Stomach (tissue), 9 donors: ENCODE measurements around the gene PDLIM5. TPM values are rescaled to one million over a fixed set of nuclear protein-coding genes. Genes with fewer than 3 reads are reported as not detected.

Experiments
- DNase-seq, 2 donors: peaks; one replicate each; pipeline versions ENCODE4 v3.0.0 to v3.0.0-alpha.2; 2013 to 2019
- H3K27ac ChIP-seq, 5 donors: fragments of 200-600 bp in 4 of 5; sonication (generic) in 4 of 5; one replicate each; pipeline ENCODE4 v1.5.1; 2013 to 2019; ENCODE audit warnings: mild to moderate bottlenecking in 1 of 5, moderate library complexity in 1 of 5
- H3K27me3 ChIP-seq, 3 donors: fragments of 200-600 bp; sonication (generic); one replicate each; pipeline ENCODE4 v1.5.1; 2017 to 2019; ENCODE audit warnings: mixed run types in 1 of 3
- H3K36me3 ChIP-seq, 4 donors: fragments of 200-600 bp; sonication (generic); 1 replicate in 3 of 4; 2 replicates in 1 of 4; pipeline ENCODE4 v1.5.1; 2016 to 2019
- H3K4me1 ChIP-seq, 4 donors: fragments of 200-600 bp; sonication (generic); one replicate each; pipeline ENCODE4 v1.5.1; 2016 to 2019
- H3K4me3 ChIP-seq, 4 donors: fragments of 200-600 bp; sonication (generic) in 3 of 4; one replicate each; pipeline ENCODE4 v1.5.1; 2016 to 2019; ENCODE audit warnings: mild to moderate bottlenecking in 1 of 4
- H3K9me3 ChIP-seq, 4 donors: fragments of 200-600 bp; sonication (generic); one replicate each; pipeline ENCODE4 v1.5.1; 2016 to 2019
- CTCF ChIP-seq, 7 experiments: fragments of 450-650 bp in 4 of 7; fragments of 200-600 bp in 3 of 7; sonication (generic) in 3 of 7; IDR thresholded peaks; one replicate each; pipeline ENCODE4 v1.5.1; 2016 to 2019; ENCODE audit warnings: antibody characterized with exemption in 7 of 7, control low read depth in 2 of 7, mild to moderate bottlenecking in 1 of 7
- EP300 ChIP-seq: sonication (generic); formaldehyde crosslinking; IDR thresholded peaks from one replicate; pipeline ENCODE4 v1.6.1; 2017; ENCODE audit warnings: antibody characterized with exemption
- POLR2A ChIP-seq, 4 donors: fragments of 450-650 bp; IDR thresholded peaks; one replicate each; pipeline ENCODE4 v1.6.1; 2016; ENCODE audit warnings: antibody characterized with exemption in 4 of 4, control low read depth in 2 of 4, mild to moderate bottlenecking in 1 of 4, moderate library complexity in 1 of 4
- POLR2AphosphoS5 ChIP-seq, 3 donors: sonication (generic); formaldehyde crosslinking; IDR thresholded peaks; one replicate each; pipeline ENCODE4 v1.6.1; 2016; ENCODE audit warnings: antibody characterized with exemption in 3 of 3
- WGBS, 5 donors: extraction: QIAGEN DNeasy Blood & Tissue Kit in 3 of 5; methylation state at CpG; one replicate each; pipeline versions ENCODE4 v1.1.5 to v1.1.7; 2013 to 2018; 5-methylcytosine and 5-hydroxymethylcytosine counted together
- intact Hi-C: fragments of 100-400 bp; cut with DNase I; formaldehyde crosslinking; loops from one replicate; pipeline ENCODE4 v1.15.1; 2023; ENCODE audit warnings: low total_unique reads
- polyA plus RNA-seq, 3 donors: library from polyadenylated mRNA; stranded (reverse); fragments of 200-250 nt; gene quantifications; one replicate each; pipeline ENCODE4 v1.2.3, GENCODE V29; 2013
- total RNA-seq, 5 donors: library from RNA; depleted of rRNA; stranded (reverse); fragments of >200 nt; gene quantifications; one replicate each; pipeline versions ENCODE4 v1.1.0 to v1.2.3, GENCODE V29; 2014 to 2016
- donor health status: healthy with polysubstance abuse.
- donor health status: Bipolar disorder and iron deficiency.
- donor health status: healthy.

Gene PDLIM5
- total and polyA plus RNA-seq, 8 donors: 23.7 to 311 (median 40.3) TPM

- TF ChIP-seq CTCF (IDR thresholded peaks at IDR 0.05) (no peak), POLR2AphosphoS5 (IDR thresholded peaks at IDR 0.05) (no peak), EP300 (no peak), POLR2A (IDR thresholded peaks at IDR 0.05) (no peak)
- Histone ChIP-seq H3K4me1 (no peaks in the 10 kb centered on the region), H3K4me3 (no peak overlapping the region), H3K36me3 (no peaks in the 10 kb centered on the region), H3K9me3 (no peaks in the 10 kb centered on the region), H3K27ac (no peak overlapping the region), H3K27me3 (no peaks in the 10 kb centered on the region)
- no peak for DNase-seq
- intact Hi-C loops: no loop called here
Measured at GRCh38 chr4:94698187-94698586, 246.4 kb downstream of the PDLIM5 start.

- no peak for TF ChIP-seq EP300
- TF ChIP-seq POLR2AphosphoS5 (IDR thresholded peaks at IDR 0.05): no peak
- no peak for TF ChIP-seq CTCF (IDR thresholded peaks at IDR 0.05)
- no peak for TF ChIP-seq POLR2A (IDR thresholded peaks at IDR 0.05)
- intact Hi-C loops: no loop called here
- H3K36me3 ChIP-seq: no peaks in the 10 kb centered on the region
- H3K27ac ChIP-seq: no peak overlapping the region
- no peak overlapping the region for H3K4me3 ChIP-seq
- H3K9me3 ChIP-seq: no peaks in the 10 kb centered on the region
- H3K27me3 ChIP-seq: no peaks in the 10 kb centered on the region
- no peak for DNase-seq
- no peaks in the 10 kb centered on the region for H3K4me1 ChIP-seq
Measured at GRCh38 chr4:94700298-94700697, 248.6 kb downstream of the PDLIM5 start.

- 61 to 79% (median 70%) methylated on average over 8 of the region's 8 CpGs for WGBS, 5 donors
- H3K9me3 ChIP-seq: no peaks in the 10 kb centered on the region
- TF ChIP-seq CTCF (IDR thresholded peaks at IDR 0.05): no peak
- TF ChIP-seq EP300: no peak
- no peak for TF ChIP-seq POLR2AphosphoS5 (IDR thresholded peaks at IDR 0.05)
Measured at GRCh38 chr4:94701631-94702300, 250.0 kb downstream of the PDLIM5 start.

GRCh38 chr4:94711635-94712034, 259.9 kb downstream of the PDLIM5 start:
- DNase-seq: no peak
- H3K9me3 ChIP-seq: no peaks in the 10 kb centered on the region
- H3K4me3 ChIP-seq: no peak overlapping the region
- TF ChIP-seq POLR2A (IDR thresholded peaks at IDR 0.05) (no peak), POLR2AphosphoS5 (IDR thresholded peaks at IDR 0.05) (no peak), EP300 (no peak), CTCF (IDR thresholded peaks at IDR 0.05) (no peak)
- intact Hi-C loops: no loop called here
- 67 to 88% (median 84%) methylated on average over 5 of the region's 5 CpGs for WGBS, 5 donors
- no peaks in the 10 kb centered on the region for H3K36me3 ChIP-seq
- no peaks in the 10 kb centered on the region for H3K4me1 ChIP-seq
- no peaks in the 10 kb centered on the region for H3K27me3 ChIP-seq
- H3K27ac ChIP-seq: no peak overlapping the region

More at GRCh38 chr4:94701631-94702300, 250.0 kb downstream of the PDLIM5 start:
- H3K36me3 ChIP-seq: no peaks in the 10 kb centered on the region
- no peak overlapping the region for H3K27ac ChIP-seq
- intact Hi-C loops: no loop called here
- H3K27me3 ChIP-seq: no peaks in the 10 kb centered on the region
- no peak for DNase-seq
- no peak overlapping the region for H3K4me3 ChIP-seq
- no peaks in the 10 kb centered on the region for H3K4me1 ChIP-seq
